Glutamatergic neuron (in vitro differentiated cells): ENCODE data around the gene CDH1. TPM values are rescaled to one million over a fixed set of nuclear protein-coding genes. Genes with fewer than 3 reads are reported as not detected.

Experiments used
- DNase-seq: peaks from one replicate; pipeline ENCODE4 v3.0.0; 2022
- H3K27ac Mint-ChIP-seq: one replicate; pipeline ENCODE4 v1.8.0; 2020; ENCODE audit warnings: mild to moderate bottlenecking, mixed read lengths, inconsistent platforms; ENCODE audit not compliant: unreplicated experiment
- H3K27me3 Mint-ChIP-seq: one replicate; pipeline ENCODE4 v1.8.0; 2020; ENCODE audit warnings: mild to moderate bottlenecking, moderate library complexity, mixed read lengths, inconsistent platforms; ENCODE audit not compliant: unreplicated experiment
- H3K36me3 Mint-ChIP-seq: one replicate; pipeline ENCODE4 v1.8.0; 2020; ENCODE audit warnings: mild to moderate bottlenecking, mixed read lengths, inconsistent platforms; ENCODE audit not compliant: unreplicated experiment
- H3K4me1 Mint-ChIP-seq: one replicate; pipeline ENCODE4 v1.8.0; 2020; ENCODE audit warnings: mild to moderate bottlenecking, low read depth, mixed read lengths, inconsistent platforms; ENCODE audit not compliant: unreplicated experiment
- H3K4me3 Mint-ChIP-seq: one replicate; pipeline ENCODE4 v1.8.0; 2020; ENCODE audit warnings: mild to moderate bottlenecking, mixed read lengths, inconsistent platforms; ENCODE audit not compliant: unreplicated experiment
- H3K9me3 Mint-ChIP-seq: one replicate; pipeline ENCODE4 v1.8.0; 2020; ENCODE audit warnings: mild to moderate bottlenecking, moderate library complexity, mixed read lengths, inconsistent platforms; ENCODE audit not compliant: unreplicated experiment
- long read RNA-seq: library from polyadenylated mRNA; unstranded; transcript quantifications from one replicate; pipeline ENCODE4 v2.0.0, GENCODE V29; 2020; ENCODE audit not compliant: unreplicated experiment
- total RNA-seq: library from RNA; stranded (reverse); fragmentation: NEBNext Ultra II Directional; extraction: Animal tissue kit (Norgen Biotek cat#: 25700); gene quantifications from one replicate; pipeline ENCODE4 v1.2.1, GENCODE V29; 2021; ENCODE audit not compliant: unreplicated experiment
- TF ChIP-seq, protein P1 (sequence below): fragments of 200-600 bp; sonication (generic); IDR thresholded peaks from one replicate; pipeline ENCODE4 v1.5.0; 2021; ENCODE audit not compliant: partially characterized antibody, unreplicated experiment

The CDH1 gene
- total RNA-seq, result 1.9 TPM
- long read RNA-seq, result 0 reads

DNA sequence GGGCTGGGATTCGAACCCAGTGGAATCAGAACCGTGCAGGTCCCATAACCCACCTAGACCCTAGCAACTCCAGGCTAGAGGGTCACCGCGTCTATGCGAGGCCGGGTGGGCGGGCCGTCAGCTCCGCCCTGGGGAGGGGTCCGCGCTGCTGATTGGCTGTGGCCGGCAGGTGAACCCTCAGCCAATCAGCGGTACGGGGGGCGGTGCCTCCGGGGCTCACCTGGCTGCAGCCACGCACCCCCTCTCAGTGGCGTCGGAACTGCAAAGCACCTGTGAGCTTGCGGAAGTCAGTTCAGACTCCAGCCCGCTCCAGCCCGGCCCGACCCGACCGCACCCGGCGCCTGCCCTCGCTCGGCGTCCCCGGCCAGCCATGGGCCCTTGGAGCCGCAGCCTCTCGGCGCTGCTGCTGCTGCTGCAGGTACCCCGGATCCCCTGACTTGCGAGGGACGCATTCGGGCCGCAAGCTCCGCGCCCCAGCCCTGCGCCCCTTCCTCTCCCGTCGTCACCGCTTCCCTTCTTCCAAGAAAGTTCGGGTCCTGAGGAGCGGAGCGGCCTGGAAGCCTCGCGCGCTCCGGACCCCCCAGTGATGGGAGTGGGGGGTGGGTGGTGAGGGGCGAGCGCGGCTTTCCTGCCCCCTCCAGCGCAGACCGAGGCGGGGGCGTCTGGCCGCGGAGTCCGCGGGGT lies at the start of gene CDH1:
CDH1 (plus strand) TSS at position 247 of the 684 bp plus-strand sequence; CDS start at position 371, 124 bp downstream.
- Mint-ChIP-seq H3K9me3 (no peaks in the 10 kb centered on the region), H3K27ac (no peak within 1 kb of the TSS), H3K4me3 (peak within 1 kb of the TSS; percentile 87), H3K4me1 (peaks cover 2% of the 10 kb centered on the region), H3K36me3 (no peaks in the 10 kb centered on the region), H3K27me3 (peaks cover 7% of the 10 kb centered on the region)
- DNase-seq, result peak; percentile 43
- TF ChIP-seq, protein P1, sequence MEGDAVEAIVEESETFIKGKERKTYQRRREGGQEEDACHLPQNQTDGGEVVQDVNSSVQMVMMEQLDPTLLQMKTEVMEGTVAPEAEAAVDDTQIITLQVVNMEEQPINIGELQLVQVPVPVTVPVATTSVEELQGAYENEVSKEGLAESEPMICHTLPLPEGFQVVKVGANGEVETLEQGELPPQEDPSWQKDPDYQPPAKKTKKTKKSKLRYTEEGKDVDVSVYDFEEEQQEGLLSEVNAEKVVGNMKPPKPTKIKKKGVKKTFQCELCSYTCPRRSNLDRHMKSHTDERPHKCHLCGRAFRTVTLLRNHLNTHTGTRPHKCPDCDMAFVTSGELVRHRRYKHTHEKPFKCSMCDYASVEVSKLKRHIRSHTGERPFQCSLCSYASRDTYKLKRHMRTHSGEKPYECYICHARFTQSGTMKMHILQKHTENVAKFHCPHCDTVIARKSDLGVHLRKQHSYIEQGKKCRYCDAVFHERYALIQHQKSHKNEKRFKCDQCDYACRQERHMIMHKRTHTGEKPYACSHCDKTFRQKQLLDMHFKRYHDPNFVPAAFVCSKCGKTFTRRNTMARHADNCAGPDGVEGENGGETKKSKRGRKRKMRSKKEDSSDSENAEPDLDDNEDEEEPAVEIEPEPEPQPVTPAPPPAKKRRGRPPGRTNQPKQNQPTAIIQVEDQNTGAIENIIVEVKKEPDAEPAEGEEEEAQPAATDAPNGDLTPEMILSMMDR, result no peak

DNA sequence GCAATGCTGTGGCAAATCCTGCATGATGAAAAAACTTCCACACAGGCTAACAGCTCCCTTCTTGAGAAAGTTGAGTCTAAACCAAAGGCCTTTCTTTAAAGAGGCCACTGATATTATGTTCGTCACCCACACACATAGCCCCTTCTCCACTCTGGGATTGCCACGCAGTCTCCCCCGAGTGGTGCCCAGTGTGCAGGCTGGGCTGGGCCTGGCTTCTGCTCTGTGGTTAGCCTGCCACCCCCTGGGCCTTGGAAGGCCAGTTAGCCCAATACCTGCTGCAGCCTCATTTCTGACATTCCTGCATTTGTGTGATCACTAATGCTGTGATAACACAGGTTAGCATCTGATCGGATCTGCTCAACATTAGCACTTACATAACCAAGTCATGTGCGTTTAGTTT lies 47.2 kb upstream of the CDH1 start:
- TF ChIP-seq, protein P1, result no peak
- Mint-ChIP-seq H3K36me3 (no peaks in the 10 kb centered on the region), H3K4me3 (no peak overlapping the region), H3K27ac (no peak overlapping the region), H3K9me3 (peaks cover 6% of the 10 kb centered on the region), H3K27me3 (no peaks in the 10 kb centered on the region), H3K4me1 (no peaks in the 10 kb centered on the region)
- no peak for DNase-seq

DNA sequence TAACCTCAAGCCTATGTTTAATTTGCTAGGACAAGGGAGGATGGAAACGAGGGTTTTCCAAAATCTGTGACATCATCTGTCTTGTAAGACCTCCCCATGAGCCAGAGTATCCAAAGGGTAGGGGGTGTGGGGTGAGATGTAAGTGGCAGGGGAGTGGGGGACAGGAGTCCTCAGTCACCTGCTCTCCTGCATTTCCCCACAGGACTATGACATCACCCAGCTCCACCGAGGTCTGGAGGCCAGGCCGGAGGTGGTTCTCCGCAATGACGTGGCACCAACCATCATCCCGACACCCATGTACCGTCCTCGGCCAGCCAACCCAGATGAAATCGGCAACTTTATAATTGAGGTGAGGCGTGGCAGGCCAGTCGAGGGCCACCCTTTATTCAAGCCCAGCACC lies 41.5 kb upstream of the CDH1 start:
- peaks cover 2% of the 10 kb centered on the region for H3K27me3 Mint-ChIP-seq

DNA sequence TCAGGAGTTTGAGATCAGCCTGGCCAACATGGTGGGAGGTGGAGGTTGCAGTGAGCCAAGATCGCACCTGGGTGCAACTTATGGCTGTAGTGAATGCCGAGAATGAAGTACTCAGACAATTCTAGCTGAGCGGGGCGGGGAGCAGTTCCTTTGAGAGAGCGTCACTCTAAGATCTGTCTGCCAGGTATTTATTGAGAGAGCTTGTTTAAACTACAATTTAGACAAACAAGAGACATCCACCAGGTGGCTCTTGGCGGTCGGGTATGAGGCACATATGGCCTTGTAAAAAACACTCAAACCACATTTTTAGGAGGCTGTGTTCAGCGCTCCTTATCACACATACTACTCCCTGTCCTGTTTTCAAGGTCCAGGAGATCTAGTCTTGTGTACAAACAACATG lies 40.6 kb upstream of the CDH1 start:
- no peak for DNase-seq
- no peaks in the 10 kb centered on the region for H3K4me1 Mint-ChIP-seq
- H3K9me3 Mint-ChIP-seq, result peaks cover 6% of the 10 kb centered on the region
- no peaks in the 10 kb centered on the region for H3K36me3 Mint-ChIP-seq
- no peak overlapping the region for H3K27ac Mint-ChIP-seq
- TF ChIP-seq, protein P1, result no peak
- H3K4me3 Mint-ChIP-seq, result no peak overlapping the region
- H3K27me3 Mint-ChIP-seq, result peaks cover 2% of the 10 kb centered on the region

More for the DNA sequence above, 41.5 kb upstream of the CDH1 start:
- TF ChIP-seq, protein P1, result no peak
- Mint-ChIP-seq H3K27ac (no peak overlapping the region), H3K4me3 (no peak overlapping the region), H3K4me1 (no peaks in the 10 kb centered on the region), H3K9me3 (peaks cover 6% of the 10 kb centered on the region), H3K36me3 (no peaks in the 10 kb centered on the region)
- DNase-seq, result no peak

DNA sequence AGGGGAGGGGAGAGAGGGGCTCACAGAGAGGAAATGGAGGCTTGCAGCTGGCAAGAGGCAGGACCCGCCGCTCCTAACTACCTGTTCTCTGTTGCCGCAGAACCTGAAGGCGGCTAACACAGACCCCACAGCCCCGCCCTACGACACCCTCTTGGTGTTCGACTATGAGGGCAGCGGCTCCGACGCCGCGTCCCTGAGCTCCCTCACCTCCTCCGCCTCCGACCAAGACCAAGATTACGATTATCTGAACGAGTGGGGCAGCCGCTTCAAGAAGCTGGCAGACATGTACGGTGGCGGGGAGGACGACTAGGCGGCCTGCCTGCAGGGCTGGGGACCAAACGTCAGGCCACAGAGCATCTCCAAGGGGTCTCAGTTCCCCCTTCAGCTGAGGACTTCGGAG lies 39.0 kb upstream of the CDH1 start:
- Mint-ChIP-seq H3K36me3 (no peaks in the 10 kb centered on the region), H3K27ac (no peak overlapping the region), H3K27me3 (peaks cover 2% of the 10 kb centered on the region), H3K9me3 (peaks cover 6% of the 10 kb centered on the region), H3K4me3 (no peak overlapping the region), H3K4me1 (no peaks in the 10 kb centered on the region)
- TF ChIP-seq, protein P1, result no peak
- no peak for DNase-seq
